Endothelial cell of umbilical vein (primary cell): ENCODE results near the gene MATK.

Source experiments
- CTCF ChIP-seq, 2 donors: IDR thresholded peaks; 1 replicate in 1 of 2; 2 replicates in 1 of 2; pipeline ENCODE4 v1.5.1; 2011; ENCODE audit warnings: low read length in 2 of 2, mild to moderate bottlenecking in 2 of 2, moderate library complexity in 2 of 2, control low read depth in 1 of 2, inconsistent platforms in 1 of 2, low read depth in 1 of 2; ENCODE audit not compliant: insufficient read depth in 1 of 2; ENCODE audit errors: extremely low read depth in 1 of 2
- EZH2 ChIP-seq: IDR thresholded peaks from 2 replicates; pipeline ENCODE4 v1.6.1; 2012; ENCODE audit warnings: borderline replicate concordance, low read depth, mild to moderate bottlenecking, moderate library complexity, low read length, inconsistent platforms; ENCODE audit not compliant: severe bottlenecking
- POLR2A ChIP-seq: IDR thresholded peaks from 2 replicates; pipeline ENCODE4 v1.6.1; 2012; ENCODE audit warnings: low read depth, mild to moderate bottlenecking, control low read depth, low read length
- POLR2AphosphoS5 ChIP-seq: IDR thresholded peaks from 2 replicates; pipeline ENCODE4 v1.6.1; 2012; ENCODE audit warnings: low read depth, mild to moderate bottlenecking, control low read depth, low read length, moderate library complexity; ENCODE audit not compliant: insufficient read depth
- TF ChIP-seq, protein P1 (sequence below): IDR thresholded peaks from 2 replicates; pipeline ENCODE4 v1.6.1; 2011; ENCODE audit not compliant: insufficient read depth, insufficient read length

- TF ChIP-seq POLR2AphosphoS5 (no peak), CTCF (IDR thresholded peaks at IDR 0.05; ENCODE audit: extremely low read depth in 1 of 2, insufficient read depth in 1 of 2, low read depth in 1 of 2, low read length in 2 of 2) (no peak), POLR2A (no peak), EZH2 (no peak)
- TF ChIP-seq, protein P1, sequence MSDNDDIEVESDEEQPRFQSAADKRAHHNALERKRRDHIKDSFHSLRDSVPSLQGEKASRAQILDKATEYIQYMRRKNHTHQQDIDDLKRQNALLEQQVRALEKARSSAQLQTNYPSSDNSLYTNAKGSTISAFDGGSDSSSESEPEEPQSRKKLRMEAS: no peak
Measured at GRCh38 chr19:3767050-3767449, 19.1 kb downstream of the MATK start.
